ENCODE data around the gene C17orf67. TPM values are rescaled to one million over a fixed set of nuclear protein-coding genes. Genes with fewer than 3 reads are reported as not detected.

C17orf67 gene
- total RNA-seq, 1 donor from 2014 or later: 1.4 TPM

- peaks cover 7% of the 10 kb centered on the region for H3K4me1 Mint-ChIP-seq
- no peak for TF ChIP-seq CTCF (IDR thresholded peaks at IDR 0.05)
- no peak for TF ChIP-seq EZH2phosphoT487 (IDR thresholded peaks at IDR 0.05)
- TF ChIP-seq EZH2 (IDR thresholded peaks at IDR 0.05): no peak
- Histone ChIP-seq H3K27ac (no peak overlapping the region), H3K4me1 (no peaks in the 10 kb centered on the region), H3K4me2 (no peak overlapping the region), H3F3A (ENCODE audit: low read depth) (no peaks in the 10 kb centered on the region), H3K79me2 (ENCODE audit: low read depth) (no peaks in the 10 kb centered on the region), H4K20me1 (ENCODE audit: low read depth) (no peaks in the 10 kb centered on the region), H3K27me3 (peaks cover 25% of the 10 kb centered on the region), H3K36me3 (no peaks in the 10 kb centered on the region), H3K9ac (no peak overlapping the region), H3K4me3 (no peak overlapping the region), H3K9me3 (ENCODE audit: low read depth) (no peaks in the 10 kb centered on the region), H2AFZ (replicated peaks) (no peak overlapping the region)
- H3K4me3 Mint-ChIP-seq: no peak overlapping the region
- peaks cover 11% of the 10 kb centered on the region for H3K27me3 Mint-ChIP-seq (ENCODE audit: insufficient read depth, low read depth)
- DNase-seq (ENCODE audit: low spot score): no peak
- no peaks in the 10 kb centered on the region for H3K36me3 Mint-ChIP-seq
- H3K9me3 Mint-ChIP-seq: no peaks in the 10 kb centered on the region
- H3K27ac Mint-ChIP-seq: no peak overlapping the region
Measured at GRCh38 chr17:56785405-56785804, 48.3 kb downstream of the C17orf67 start.

GRCh38 chr17:56782338-56782737 is 51.4 kb downstream of the C17orf67 start:
- Histone ChIP-seq H3K9me3 (ENCODE audit: low read depth) (no peaks in the 10 kb centered on the region), H3K4me2 (no peak overlapping the region), H3K79me2 (ENCODE audit: low read depth) (no peaks in the 10 kb centered on the region), H3F3A (ENCODE audit: low read depth) (no peaks in the 10 kb centered on the region), H3K27me3 (peaks cover 50% of the 10 kb centered on the region), H3K4me1 (no peaks in the 10 kb centered on the region), H4K20me1 (ENCODE audit: low read depth) (no peaks in the 10 kb centered on the region), H2AFZ (replicated peaks) (no peak overlapping the region), H3K27ac (no peak overlapping the region), H3K36me3 (no peaks in the 10 kb centered on the region), H3K4me3 (no peak overlapping the region), H3K9ac (no peak overlapping the region)
- TF ChIP-seq CTCF (IDR thresholded peaks at IDR 0.05) (no peak), EZH2phosphoT487 (IDR thresholded peaks at IDR 0.05) (no peak), EZH2 (IDR thresholded peaks at IDR 0.05) (no peak)
- DNase-seq (ENCODE audit: low spot score): no peak
- Mint-ChIP-seq H3K4me3 (no peak overlapping the region), H3K9me3 (no peaks in the 10 kb centered on the region), H3K4me1 (peaks cover 17% of the 10 kb centered on the region), H3K27ac (no peak overlapping the region), H3K27me3 (ENCODE audit: insufficient read depth, low read depth) (peaks cover 15% of the 10 kb centered on the region), H3K36me3 (no peaks in the 10 kb centered on the region)

- H4K20me1 ChIP-seq (ENCODE audit: low read depth): no peaks in the 10 kb centered on the region
- no peak overlapping the region for H3K4me2 ChIP-seq
- DNase-seq (ENCODE audit: low spot score): no peak
- H3K27ac ChIP-seq: no peak overlapping the region
- H3K9me3 ChIP-seq (ENCODE audit: low read depth): no peaks in the 10 kb centered on the region
- no peaks in the 10 kb centered on the region for H3K79me2 ChIP-seq (ENCODE audit: low read depth)
- H2AFZ ChIP-seq (replicated peaks): no peak overlapping the region
- H3K4me1 Mint-ChIP-seq: peaks cover 17% of the 10 kb centered on the region
- no peak overlapping the region for H3K9ac ChIP-seq
- TF ChIP-seq EZH2phosphoT487 (IDR thresholded peaks at IDR 0.05): no peak
- TF ChIP-seq EZH2 (IDR thresholded peaks at IDR 0.05): no peak
- TF ChIP-seq CTCF (IDR thresholded peaks at IDR 0.05): no peak
- peaks cover 50% of the 10 kb centered on the region for H3K27me3 ChIP-seq
- H3K4me3 Mint-ChIP-seq: peak overlapping the region; percentile 20
- H3K4me1 ChIP-seq: no peaks in the 10 kb centered on the region
- no peaks in the 10 kb centered on the region for H3K36me3 ChIP-seq
- no peaks in the 10 kb centered on the region for H3F3A ChIP-seq (ENCODE audit: low read depth)
- H3K27ac Mint-ChIP-seq: no peak overlapping the region
- H3K36me3 Mint-ChIP-seq: no peaks in the 10 kb centered on the region
- H3K9me3 Mint-ChIP-seq: no peaks in the 10 kb centered on the region
- H3K27me3 Mint-ChIP-seq (ENCODE audit: insufficient read depth, low read depth): peaks cover 16% of the 10 kb centered on the region
- no peak overlapping the region for H3K4me3 ChIP-seq
Measured at GRCh38 chr17:56781906-56782305, 51.8 kb downstream of the C17orf67 start.

Measured in neural progenitor cell (in vitro differentiated cells).